SK-N-SH treated with all-trans-retinoic acid at 6 μM for 48 hours (cell line): ENCODE results near the gene DNAJC17.

Experiments
- GLIS3 ChIP-seq: fragments of 250-450 bp; sonication (Bioruptor Pico); IDR thresholded peaks from 2 replicates; pipeline ENCODE4 v1.5.0; 2020; ENCODE audit warnings: mild to moderate bottlenecking, moderate library complexity
- ISL1 ChIP-seq: fragments of 250-450 bp; sonication (Bioruptor Pico); IDR thresholded peaks from 2 replicates; pipeline ENCODE4 v2.1.2; 2022; ENCODE audit warnings: mild to moderate bottlenecking, moderate library complexity
- PPARA ChIP-seq: fragments of 250-450 bp; sonication (Bioruptor Pico); IDR thresholded peaks from 2 replicates; pipeline ENCODE4 v1.5.0; 2020; ENCODE audit warnings: mild to moderate bottlenecking, borderline replicate concordance
- ZFP30 ChIP-seq: fragments of 450-650 bp; formaldehyde crosslinking; IDR thresholded peaks from 2 replicates; pipeline ENCODE4 v1.5.0; 2022; ENCODE audit warnings: mild to moderate bottlenecking, moderate library complexity
- TF ChIP-seq, protein P1 (sequence below): fragments of 250-450 bp; sonication (Bioruptor Pico); IDR thresholded peaks from 2 replicates; pipeline ENCODE4 v1.8.0; 2021; ENCODE audit warnings: low read depth, mild to moderate bottlenecking, moderate library complexity, borderline replicate concordance
- TF ChIP-seq, protein P2 (sequence below): fragments of 250-450 bp; sonication (Bioruptor Pico); IDR thresholded peaks from 2 replicates; pipeline ENCODE4 v1.8.0; 2020; ENCODE audit warnings: mild to moderate bottlenecking, moderate library complexity, borderline replicate concordance

DNA sequence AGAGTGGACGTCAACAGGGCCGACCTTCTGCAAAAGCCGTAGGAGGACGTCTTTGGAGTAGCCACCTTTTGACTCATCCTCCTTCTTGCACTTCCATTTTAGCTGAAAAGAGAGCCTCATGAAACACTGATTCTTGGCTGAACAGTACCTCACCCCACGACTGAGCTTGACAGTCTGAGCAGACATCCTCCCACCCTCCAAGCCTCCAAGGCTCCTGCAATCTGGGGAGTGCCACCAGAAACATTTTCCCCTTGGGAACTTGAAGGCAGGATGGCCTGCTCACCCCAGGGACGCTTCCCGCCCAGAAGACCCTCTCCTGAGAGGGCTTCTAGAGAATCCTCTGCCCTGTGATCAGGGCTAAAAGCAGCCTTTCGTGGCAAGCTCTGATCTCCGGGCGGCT lies 32.3 kb downstream of the DNAJC17 start:
- TF ChIP-seq ISL1 (CRISPR knock-in tag), result no peak
- TF ChIP-seq GLIS3 (CRISPR knock-in tag), result no peak
- no peak for TF ChIP-seq ZFP30 (CRISPR knock-in tag)
- no peak for TF ChIP-seq PPARA
- TF ChIP-seq, protein P1, sequence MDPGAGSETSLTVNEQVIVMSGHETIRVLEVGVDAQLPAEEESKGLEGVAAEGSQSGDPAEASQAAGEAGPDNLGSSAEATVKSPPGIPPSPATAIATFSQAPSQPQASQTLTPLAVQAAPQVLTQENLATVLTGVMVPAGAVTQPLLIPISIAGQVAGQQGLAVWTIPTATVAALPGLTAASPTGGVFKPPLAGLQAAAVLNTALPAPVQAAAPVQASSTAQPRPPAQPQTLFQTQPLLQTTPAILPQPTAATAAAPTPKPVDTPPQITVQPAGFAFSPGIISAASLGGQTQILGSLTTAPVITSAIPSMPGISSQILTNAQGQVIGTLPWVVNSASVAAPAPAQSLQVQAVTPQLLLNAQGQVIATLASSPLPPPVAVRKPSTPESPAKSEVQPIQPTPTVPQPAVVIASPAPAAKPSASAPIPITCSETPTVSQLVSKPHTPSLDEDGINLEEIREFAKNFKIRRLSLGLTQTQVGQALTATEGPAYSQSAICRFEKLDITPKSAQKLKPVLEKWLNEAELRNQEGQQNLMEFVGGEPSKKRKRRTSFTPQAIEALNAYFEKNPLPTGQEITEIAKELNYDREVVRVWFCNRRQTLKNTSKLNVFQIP (CRISPR knock-in tag), result no peak
- TF ChIP-seq, protein P2, sequence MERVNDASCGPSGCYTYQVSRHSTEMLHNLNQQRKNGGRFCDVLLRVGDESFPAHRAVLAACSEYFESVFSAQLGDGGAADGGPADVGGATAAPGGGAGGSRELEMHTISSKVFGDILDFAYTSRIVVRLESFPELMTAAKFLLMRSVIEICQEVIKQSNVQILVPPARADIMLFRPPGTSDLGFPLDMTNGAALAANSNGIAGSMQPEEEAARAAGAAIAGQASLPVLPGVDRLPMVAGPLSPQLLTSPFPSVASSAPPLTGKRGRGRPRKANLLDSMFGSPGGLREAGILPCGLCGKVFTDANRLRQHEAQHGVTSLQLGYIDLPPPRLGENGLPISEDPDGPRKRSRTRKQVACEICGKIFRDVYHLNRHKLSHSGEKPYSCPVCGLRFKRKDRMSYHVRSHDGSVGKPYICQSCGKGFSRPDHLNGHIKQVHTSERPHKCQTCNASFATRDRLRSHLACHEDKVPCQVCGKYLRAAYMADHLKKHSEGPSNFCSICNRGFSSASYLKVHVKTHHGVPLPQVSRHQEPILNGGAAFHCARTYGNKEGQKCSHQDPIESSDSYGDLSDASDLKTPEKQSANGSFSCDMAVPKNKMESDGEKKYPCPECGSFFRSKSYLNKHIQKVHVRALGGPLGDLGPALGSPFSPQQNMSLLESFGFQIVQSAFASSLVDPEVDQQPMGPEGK (CRISPR knock-in tag), result no peak
